ENCODE measurements around the gene CYTH4.
"Not testable (repeated sequence)": the region's sequence is repeated elsewhere in the genome, so short reads cannot be mapped to it uniquely, and the experiment has no call there.

The CYTH4 gene

GRCh38 chr22:37319469-37319868 is 37.2 kb downstream of the CYTH4 start:
- no peaks in the 10 kb centered on the region for H3K36me3 ChIP-seq (ENCODE audit: insufficient read depth, insufficient read length, low read length)
- H3K4me1 ChIP-seq (ENCODE audit: insufficient read depth, insufficient read length) = peaks cover 14% of the 10 kb centered on the region
- TF ChIP-seq YY1 (IDR thresholded peaks at IDR 0.05; ENCODE audit: insufficient read depth, insufficient read length) (no peak), ZNF274 (IDR thresholded peaks at IDR 0.05; ENCODE audit: low read depth, low read length) (no peak), SUZ12 (IDR thresholded peaks at IDR 0.05; ENCODE audit: extremely low read depth, insufficient read depth, insufficient read length) (no peak)
- H3K4me3 ChIP-seq (ENCODE audit: insufficient read length, low read depth) = no peak overlapping the region
- DNase-seq (ENCODE audit: low read depth, low spot score) = no peak
- no peaks in the 10 kb centered on the region for H3K9me3 ChIP-seq (ENCODE audit: insufficient read depth, low read length)
- H3K9ac ChIP-seq (ENCODE audit: insufficient read length, low read depth) = no peak overlapping the region
- peaks cover 12% of the 10 kb centered on the region for H3K27me3 ChIP-seq (ENCODE audit: insufficient read depth, insufficient read length)

GRCh38 chr22:37320726-37321677 is 38.7 kb downstream of the CYTH4 start:
- TF ChIP-seq ZNF274 (IDR thresholded peaks at IDR 0.05; ENCODE audit: low read depth, low read length) = no peak
- TF ChIP-seq YY1 (IDR thresholded peaks at IDR 0.05; ENCODE audit: insufficient read depth, insufficient read length) = no peak
- TF ChIP-seq SUZ12 (IDR thresholded peaks at IDR 0.05; ENCODE audit: extremely low read depth, insufficient read depth, insufficient read length) = no peak
- peaks cover 19% of the 10 kb centered on the region for H3K4me1 ChIP-seq (ENCODE audit: insufficient read depth, insufficient read length)
- no peak overlapping the region for H3K9ac ChIP-seq (ENCODE audit: insufficient read length, low read depth)
- H3K27me3 ChIP-seq (ENCODE audit: insufficient read depth, insufficient read length) = peaks cover 23% of the 10 kb centered on the region
- H3K4me3 ChIP-seq (ENCODE audit: insufficient read length, low read depth) = no peak overlapping the region
- no peaks in the 10 kb centered on the region for H3K36me3 ChIP-seq (ENCODE audit: insufficient read depth, insufficient read length, low read length)
- DNase-seq (ENCODE audit: low read depth, low spot score) = no peak
- no peaks in the 10 kb centered on the region for H3K9me3 ChIP-seq (ENCODE audit: insufficient read depth, low read length)

- Histone ChIP-seq H3K4me3 (ENCODE audit: insufficient read length, low read depth) (no peak overlapping the region), H3K27me3 (ENCODE audit: insufficient read depth, insufficient read length) (peaks cover 23% of the 10 kb centered on the region), H3K9ac (ENCODE audit: insufficient read length, low read depth) (peak overlapping the region; percentile 32), H3K4me1 (ENCODE audit: insufficient read depth, insufficient read length) (peaks cover 12% of the 10 kb centered on the region), H3K9me3 (ENCODE audit: insufficient read depth, low read length) (no peaks in the 10 kb centered on the region), H3K36me3 (ENCODE audit: insufficient read depth, insufficient read length, low read length) (no peaks in the 10 kb centered on the region)
- no peak for DNase-seq (ENCODE audit: low read depth, low spot score)
- TF ChIP-seq ZNF274 (IDR thresholded peaks at IDR 0.05; ENCODE audit: low read depth, low read length) (no peak), YY1 (IDR thresholded peaks at IDR 0.05; ENCODE audit: insufficient read depth, insufficient read length) (no peak), SUZ12 (IDR thresholded peaks at IDR 0.05; ENCODE audit: extremely low read depth, insufficient read depth, insufficient read length) (no peak)
These were observed 42.2 kb downstream of the CYTH4 start for GRCh38 chr22:37324340-37325038.

GRCh38 chr22:37325039-37325395 is 42.7 kb downstream of the CYTH4 start:
- peaks cover 16% of the 10 kb centered on the region for H3K4me1 ChIP-seq (ENCODE audit: insufficient read depth, insufficient read length)
- no peak overlapping the region for H3K9ac ChIP-seq (ENCODE audit: insufficient read length, low read depth)
- DNase-seq (ENCODE audit: low read depth, low spot score) = no peak
- TF ChIP-seq YY1 (IDR thresholded peaks at IDR 0.05; ENCODE audit: insufficient read depth, insufficient read length) (no peak), SUZ12 (IDR thresholded peaks at IDR 0.05; ENCODE audit: extremely low read depth, insufficient read depth, insufficient read length) (no peak), ZNF274 (IDR thresholded peaks at IDR 0.05; ENCODE audit: low read depth, low read length) (no peak)
- no peak overlapping the region for H3K4me3 ChIP-seq (ENCODE audit: insufficient read length, low read depth)
- H3K36me3 ChIP-seq (ENCODE audit: insufficient read depth, insufficient read length, low read length) = no peaks in the 10 kb centered on the region
- H3K9me3 ChIP-seq (ENCODE audit: insufficient read depth, low read length) = no peaks in the 10 kb centered on the region
- H3K27me3 ChIP-seq (ENCODE audit: insufficient read depth, insufficient read length) = peaks cover 23% of the 10 kb centered on the region

- Histone ChIP-seq H3K36me3 (ENCODE audit: insufficient read depth, insufficient read length, low read length) (no peaks in the 10 kb centered on the region), H3K4me3 (ENCODE audit: insufficient read length, low read depth) (no peak overlapping the region), H3K9ac (ENCODE audit: insufficient read length, low read depth) (no peak overlapping the region), H3K27me3 (ENCODE audit: insufficient read depth, insufficient read length) (peaks cover 23% of the 10 kb centered on the region), H3K9me3 (ENCODE audit: insufficient read depth, low read length) (no peaks in the 10 kb centered on the region), H3K4me1 (ENCODE audit: insufficient read depth, insufficient read length) (peaks cover 19% of the 10 kb centered on the region)
- no peak for DNase-seq (ENCODE audit: low read depth, low spot score)
- TF ChIP-seq ZNF274 (IDR thresholded peaks at IDR 0.05; ENCODE audit: low read depth, low read length) (no peak), SUZ12 (IDR thresholded peaks at IDR 0.05; ENCODE audit: extremely low read depth, insufficient read depth, insufficient read length) (no peak), YY1 (IDR thresholded peaks at IDR 0.05; ENCODE audit: insufficient read depth, insufficient read length) (no peak)
These were observed 44.4 kb downstream of the CYTH4 start for GRCh38 chr22:37326726-37327125.

GRCh38 chr22:37328017-37328416 is 45.7 kb downstream of the CYTH4 start:
- TF ChIP-seq ZNF274 (IDR thresholded peaks at IDR 0.05; ENCODE audit: low read depth, low read length) (no peak), SUZ12 (IDR thresholded peaks at IDR 0.05; ENCODE audit: extremely low read depth, insufficient read depth, insufficient read length) (no peak), YY1 (IDR thresholded peaks at IDR 0.05; ENCODE audit: insufficient read depth, insufficient read length) (no peak)
- no peak overlapping the region for H3K4me3 ChIP-seq (ENCODE audit: insufficient read length, low read depth)
- no peaks in the 10 kb centered on the region for H3K36me3 ChIP-seq (ENCODE audit: insufficient read depth, insufficient read length, low read length)
- H3K4me1 ChIP-seq (ENCODE audit: insufficient read depth, insufficient read length) = peaks cover 19% of the 10 kb centered on the region
- H3K27me3 ChIP-seq (ENCODE audit: insufficient read depth, insufficient read length) = peaks cover 26% of the 10 kb centered on the region
- DNase-seq (ENCODE audit: low read depth, low spot score) = no peak
- no peak overlapping the region for H3K9ac ChIP-seq (ENCODE audit: insufficient read length, low read depth)
- H3K9me3 ChIP-seq (ENCODE audit: insufficient read depth, low read length) = no peaks in the 10 kb centered on the region

- H3K9ac ChIP-seq (ENCODE audit: insufficient read length, low read depth); H3K36me3 ChIP-seq (ENCODE audit: insufficient read depth, insufficient read length, low read length); DNase-seq (ENCODE audit: low read depth, low spot score); H3K4me3 ChIP-seq (ENCODE audit: insufficient read length, low read depth); H3K9me3 ChIP-seq (ENCODE audit: insufficient read depth, low read length): not testable (repeated sequence)
- peaks cover 21% of the 10 kb centered on the region for H3K27me3 ChIP-seq (ENCODE audit: insufficient read depth, insufficient read length)
- H3K4me1 ChIP-seq (ENCODE audit: insufficient read depth, insufficient read length) = peaks cover 19% of the 10 kb centered on the region
These were observed 46.4 kb downstream of the CYTH4 start for GRCh38 chr22:37328538-37329237.
